HepG2 (cell line): Measurements from ENCODE around the gene NR3C2. TPM values are rescaled to one million over a fixed set of nuclear protein-coding genes. Genes with fewer than 3 reads are reported as not detected.

Experiments
- ATAC-seq: fragments of 200-7000 bp; cut with Tn5 transposase; 3 replicates; pipeline ENCODE4 v1.9.1; 2020; ENCODE audit warnings: mild to moderate bottlenecking, moderate library complexity
- BruUV-seq: library from RNA; stranded (reverse); fragments of 400-500 nt; replicated peaks from 2 replicates; lab custom pipeline; 2021; lab: Mats Ljungman, UMichigan
- CTCF ChIA-PET: fragments of 300-600 bp; formaldehyde crosslinking; extraction: SDS; loops from one replicate; lab custom pipeline; 2021; ENCODE audit warnings: low total read pairs, inconsistent platforms, low intra/inter-chr PET ratio; lab: Yijun Ruan, JAX
- POLR2A ChIA-PET: fragments of 350-600 bp; sonication (Branson Sonifier 250); formaldehyde crosslinking; loops from one replicate; lab custom pipeline; 2020; ENCODE audit warnings: antibody characterized with exemption, inconsistent platforms; lab: Yijun Ruan, JAX
- DNase-seq: peaks from one replicate; pipeline ENCODE4 v3.0.0-alpha.2; 2015; ENCODE audit warnings: low spot score
- FAIRE-seq: peaks from 3 replicates; lab custom pipeline; 2011; peaks lifted over from hg19 to GRCh38; lab: Jason Lieb, UNC
- H2AFZ ChIP-seq: one replicate; pipeline ENCODE4 v1.6.1; 2011; ENCODE audit warnings: low read length, inconsistent platforms
- H3K27ac ChIP-seq: fragments of 300-600 bp; 3 replicates; pipeline ENCODE4 v1.8.0; 2011; ENCODE audit warnings: mixed run types, mild to moderate bottlenecking, mixed read lengths, low read length, inconsistent platforms; ENCODE audit not compliant: insufficient read depth; ENCODE audit errors: extremely low read length
- H3K27me3 ChIP-seq, 2 experiments: fragments of 200-600 bp in 1 of 2; 2 replicates in 1 of 2; 3 replicates in 1 of 2; pipeline versions ENCODE4 v1.6.0 to v1.8.0; 2011; ENCODE audit warnings: low read length in 2 of 2, mild to moderate bottlenecking in 2 of 2, moderate library complexity in 2 of 2, inconsistent platforms in 1 of 2; ENCODE audit not compliant: insufficient read depth in 2 of 2, control insufficient read depth in 1 of 2
- H3K36me3 ChIP-seq, 2 experiments: fragments of 200-600 bp in 1 of 2; replicated peaks in 1 of 2; 2 replicates in 1 of 2; 3 replicates in 1 of 2; pipeline versions ENCODE4 v1.5.1 to v1.8.0; 2011; ENCODE audit warnings: low read length in 2 of 2, inconsistent platforms in 1 of 2; ENCODE audit not compliant: insufficient read depth in 2 of 2, control insufficient read depth in 1 of 2
- H3K4me1 ChIP-seq: 2 replicates; pipeline ENCODE4 v1.5.1; 2012; ENCODE audit warnings: low read length, inconsistent platforms; ENCODE audit not compliant: insufficient read depth
- H3K4me2 ChIP-seq: 2 replicates; pipeline ENCODE4 v1.6.0; 2011; ENCODE audit warnings: low read depth, low read length, inconsistent platforms
- H3K4me3 ChIP-seq, 3 experiments: fragments of 200-600 bp in 1 of 3; sonication (generic), shearing (Covaris generic) in 1 of 3; replicated peaks in 1 of 3; 2 replicates each; pipeline ENCODE4 v1.5.1; 2011 to 2016; ENCODE audit warnings: low read length in 3 of 3, inconsistent platforms in 2 of 3, low read depth in 2 of 3, mild to moderate bottlenecking in 2 of 3, control low read depth in 1 of 3, mixed read lengths in 1 of 3; ENCODE audit not compliant: insufficient read depth in 1 of 3
- H3K79me2 ChIP-seq: one replicate; pipeline ENCODE4 v1.6.1; 2011; ENCODE audit warnings: low read length, inconsistent platforms; ENCODE audit not compliant: insufficient read depth
- H3K9ac ChIP-seq: 2 replicates; pipeline ENCODE4 v1.6.0; 2011; ENCODE audit warnings: mild to moderate bottlenecking, low read depth, low read length, inconsistent platforms; ENCODE audit not compliant: insufficient read depth
- H3K9me3 ChIP-seq: 2 replicates; pipeline ENCODE4 v1.5.1; 2012; ENCODE audit warnings: mild to moderate bottlenecking, low read length
- H4K20me1 ChIP-seq: 2 replicates; pipeline ENCODE4 v1.6.0; 2011; ENCODE audit warnings: inconsistent platforms, mild to moderate bottlenecking, low read length, moderate library complexity; ENCODE audit not compliant: insufficient read depth
- ARNT ChIP-seq: fragments of 450-650 bp; IDR thresholded peaks from 2 replicates; pipeline ENCODE4 v1.6.1; 2017
- CREB1 ChIP-seq, 2 experiments: fragments of 450-650 bp in 1 of 2; IDR thresholded peaks; 2 replicates each; pipeline ENCODE4 v1.6.1; 2016 to 2017; ENCODE audit warnings: control low read depth in 1 of 2, mild to moderate bottlenecking in 1 of 2, missing compliant biosample characterization in 1 of 2, missing genetic modification characterization in 1 of 2
- HMG20B ChIP-seq: conservative IDR thresholded peaks from 2 replicates; pipeline ENCODE4 v1.6.1; 2016; ENCODE audit warnings: missing genetic modification reagents, missing compliant biosample characterization
- WIZ ChIP-seq: sonication (generic); formaldehyde crosslinking; IDR thresholded peaks from 2 replicates; pipeline ENCODE4 v1.5.1; 2020; ENCODE audit warnings: mild to moderate bottlenecking, missing genetic modification reagents
- ZBTB42 ChIP-seq: sonication (generic); formaldehyde crosslinking; IDR thresholded peaks from 2 replicates; pipeline ENCODE4 v1.5.0; 2020; ENCODE audit warnings: mild to moderate bottlenecking, missing genetic modification reagents
- ZNF432 ChIP-seq: sonication (generic); formaldehyde crosslinking; IDR thresholded peaks from 2 replicates; pipeline ENCODE4 v1.5.0; 2020; ENCODE audit warnings: missing genetic modification reagents, mild to moderate bottlenecking, borderline replicate concordance
- ZNF530 ChIP-seq: sonication (generic); formaldehyde crosslinking; IDR thresholded peaks from 2 replicates; pipeline ENCODE4 v1.5.0; 2020; ENCODE audit warnings: low read depth, mild to moderate bottlenecking, missing genetic modification reagents
- WGBS: methylation state at CpG from one replicate; pipeline ENCODE4 v1.1.6; 2017; ENCODE audit warnings: low lambda C conversion rate; 5-methylcytosine and 5-hydroxymethylcytosine counted together
- in situ Hi-C: cut with HindIII; loops from 2 replicates; pipeline ENCODE4 v1.10.0; 2017; ENCODE audit warnings: low pct_unique_long_range_greater_than_20kb; ENCODE audit not compliant: extremely low pct_ligation_motif_present
- intact Hi-C: fragments of 100-400 bp; cut with micrococcal nuclease; formaldehyde crosslinking; loops from one replicate; pipeline ENCODE4 v1.10.0; 2022; ENCODE audit not compliant: unreplicated experiment
- polyA plus RNA-seq, 8 experiments: library from polyadenylated mRNA; depleted of rRNA in 3 of 8; stranded (reverse) in 7 of 8; unstranded in 1 of 8; fragments of >200 nt; fragmentation: Illumina TruSeq in 4 of 8; extraction: Trizol in 4 of 8; gene quantifications; 2 replicates each; pipeline versions ENCODE4 v1.2.1 to v1.2.3, GENCODE V29; 2011 to 2016; ENCODE audit warnings: low read depth in 4 of 8, missing spikeins in 1 of 8, mixed read lengths in 1 of 8; ENCODE audit not compliant: insufficient read depth in 1 of 8
- total RNA-seq, 5 experiments: library from RNA; depleted of rRNA; stranded (reverse); fragments of >200 nt; fragmentation: Illumina TruSeq; extraction: Trizol; gene quantifications; 2 replicates each; pipeline ENCODE4 v1.2.3, GENCODE V29; 2016; ENCODE audit warnings: low read depth in 1 of 5
- TF ChIP-seq, protein P1 (sequence below): sonication (generic); formaldehyde crosslinking; IDR thresholded peaks from 2 replicates; pipeline ENCODE4 v1.5.1; 2020; ENCODE audit warnings: mild to moderate bottlenecking, missing genetic modification reagents
- TF ChIP-seq, protein P2 (sequence below): sonication (generic); formaldehyde crosslinking; conservative IDR thresholded peaks from 2 replicates; pipeline ENCODE4 v1.4.0; 2020; ENCODE audit warnings: missing genetic modification reagents

NR3C2 gene
- total and polyA plus RNA-seq, 2 of the 13 experiments (the other 11 are each of a cell fraction or from before 2014, with no cell fraction given) = 0.26 to 0.46 TPM

DNA sequence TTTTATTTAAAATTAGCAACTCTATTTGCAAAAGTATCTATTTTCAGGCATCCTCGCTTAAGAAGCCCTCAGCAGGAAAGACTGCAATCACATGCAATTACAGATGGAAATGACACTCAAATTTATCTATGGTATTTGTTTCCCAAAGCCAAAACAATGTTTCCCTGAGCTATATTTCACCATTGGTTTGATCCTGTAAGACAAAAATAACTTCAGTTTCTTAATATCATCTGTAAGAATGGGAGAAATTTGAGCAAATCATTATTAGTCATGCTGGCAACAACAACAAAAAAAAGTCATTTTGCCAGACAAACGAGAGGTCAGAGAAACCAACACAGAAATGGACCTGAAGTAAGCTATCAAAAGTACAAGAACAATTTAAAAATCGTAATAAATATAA lies 204.1 kb downstream of the NR3C2 start:
- Histone ChIP-seq H3K79me2 (no peaks in the 10 kb centered on the region), H3K4me2 (no peak overlapping the region), H3K4me1 (no peaks in the 10 kb centered on the region), H3K9me3 (no peaks in the 10 kb centered on the region), H3K4me3 (no peak overlapping the region), H3K9ac (no peak overlapping the region), H2AFZ (no peak overlapping the region), H3K36me3 (no peaks in the 10 kb centered on the region), H3K27ac (no peak overlapping the region), H3K27me3 (no peaks in the 10 kb centered on the region), H4K20me1 (no peaks in the 10 kb centered on the region)
- whole genome bisulfite sequencing = under 1% methylated on average over 3 of the region's 3 CpGs
- no peak for TF ChIP-seq ZNF432 (CRISPR knock-in tag)
- TF ChIP-seq, protein P1, sequence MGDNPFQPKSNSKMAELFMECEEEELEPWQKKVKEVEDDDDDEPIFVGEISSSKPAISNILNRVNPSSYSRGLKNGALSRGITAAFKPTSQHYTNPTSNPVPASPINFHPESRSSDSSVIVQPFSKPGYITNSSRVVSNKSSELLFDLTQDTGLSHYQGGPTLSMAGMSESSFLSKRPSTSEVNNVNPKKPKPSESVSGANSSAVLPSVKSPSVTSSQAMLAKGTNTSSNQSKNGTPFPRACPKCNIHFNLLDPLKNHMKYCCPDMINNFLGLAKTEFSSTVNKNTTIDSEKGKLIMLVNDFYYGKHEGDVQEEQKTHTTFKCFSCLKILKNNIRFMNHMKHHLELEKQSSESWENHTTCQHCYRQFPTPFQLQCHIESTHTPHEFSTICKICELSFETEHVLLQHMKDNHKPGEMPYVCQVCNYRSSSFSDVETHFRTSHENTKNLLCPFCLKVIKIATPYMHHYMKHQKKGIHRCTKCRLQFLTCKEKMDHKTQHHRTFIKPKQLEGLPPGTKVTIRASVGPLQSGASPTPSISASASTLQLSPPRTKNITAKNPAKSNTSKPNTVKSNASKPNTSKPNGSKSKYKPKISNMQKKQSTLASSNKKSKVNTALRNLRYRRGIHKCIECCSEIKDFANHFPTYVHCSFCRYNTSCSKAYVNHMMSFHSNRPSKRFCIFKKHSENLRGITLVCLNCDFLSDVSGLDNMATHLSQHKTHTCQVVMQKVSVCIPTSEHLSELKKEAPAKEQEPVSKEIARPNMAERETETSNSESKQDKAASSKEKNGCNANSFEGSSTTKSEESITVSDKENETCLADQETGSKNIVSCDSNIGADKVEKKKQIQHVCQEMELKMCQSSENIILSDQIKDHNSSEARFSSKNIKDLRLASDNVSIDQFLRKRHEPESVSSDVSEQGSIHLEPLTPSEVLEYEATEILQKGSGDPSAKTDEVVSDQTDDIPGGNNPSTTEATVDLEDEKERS (CRISPR knock-in tag) = no peak
- TF ChIP-seq, protein P2, sequence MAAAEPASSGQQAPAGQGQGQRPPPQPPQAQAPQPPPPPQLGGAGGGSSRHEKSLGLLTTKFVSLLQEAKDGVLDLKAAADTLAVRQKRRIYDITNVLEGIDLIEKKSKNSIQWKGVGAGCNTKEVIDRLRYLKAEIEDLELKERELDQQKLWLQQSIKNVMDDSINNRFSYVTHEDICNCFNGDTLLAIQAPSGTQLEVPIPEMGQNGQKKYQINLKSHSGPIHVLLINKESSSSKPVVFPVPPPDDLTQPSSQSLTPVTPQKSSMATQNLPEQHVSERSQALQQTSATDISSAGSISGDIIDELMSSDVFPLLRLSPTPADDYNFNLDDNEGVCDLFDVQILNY (CRISPR knock-in tag) = no peak
- TF ChIP-seq HMG20B = no peak
- no peak for TF ChIP-seq WIZ (CRISPR knock-in tag)
- no peak for TF ChIP-seq ARNT
- no peak for TF ChIP-seq CREB1 (IDR thresholded peaks at IDR 0.05)
- no peak for TF ChIP-seq CREB1 (CRISPR knock-in tag; IDR thresholded peaks at IDR 0.05)
- no peak for TF ChIP-seq ZNF530
- TF ChIP-seq ZBTB42 (CRISPR knock-in tag) = no peak
- no peak for ATAC-seq
- no peak for FAIRE-seq
- ChIA-PET POLR2A (no interaction called here), CTCF (no interaction called here)
- intact Hi-C loops = no loop called here
- no TSS peak for BruUV-seq
- no peak for DNase-seq
- in situ Hi-C loops = no loop called here
